ENCODE data around the gene ATCAY. TPM values are rescaled to one million over a fixed set of nuclear protein-coding genes. Genes with fewer than 3 reads are reported as not detected.

ATCAY gene
- total RNA-seq, 1 donor from 2014 or later, result not detected

DNA sequence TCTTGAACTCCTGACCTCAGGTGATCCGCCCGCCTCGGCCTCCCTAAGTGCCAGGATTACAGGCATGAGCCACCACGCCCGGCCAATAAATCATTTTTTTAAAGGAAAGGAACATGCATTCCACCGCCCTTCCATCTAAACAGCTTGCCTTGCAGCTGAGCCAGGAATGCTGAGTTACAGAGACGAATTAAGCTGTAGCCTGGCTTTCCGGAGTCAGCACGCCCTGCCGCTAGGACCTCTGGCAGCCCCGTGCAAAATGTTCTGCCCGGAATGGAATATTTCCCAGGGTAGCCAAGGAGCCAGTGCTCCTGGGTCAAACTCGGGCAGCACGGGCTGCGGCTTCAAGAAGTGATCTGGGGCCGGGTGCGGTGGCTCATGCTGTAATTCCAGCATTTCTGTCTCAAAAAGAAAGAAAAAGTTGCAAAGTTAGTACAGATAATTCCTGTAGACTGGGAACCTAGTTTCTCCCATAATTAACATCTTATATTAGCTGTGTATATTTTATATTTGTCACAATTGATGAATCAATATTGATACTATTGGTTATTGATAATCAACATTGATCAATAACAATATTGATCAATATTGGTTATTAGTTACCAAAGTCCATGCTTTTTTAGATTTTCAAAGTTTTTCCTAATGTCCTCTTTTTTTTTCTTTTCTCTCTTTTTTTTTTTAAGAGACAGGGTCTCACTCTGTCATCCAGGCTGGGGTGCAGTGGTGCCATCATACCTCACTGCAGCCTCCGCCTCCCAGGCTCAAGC is 19.2 kb downstream of the ATCAY start:
- H3K36me3 ChIP-seq, result no peaks in the 10 kb centered on the region
- DNase-seq (no peak), ATAC-seq (no peak)
- TF ChIP-seq, protein P1, sequence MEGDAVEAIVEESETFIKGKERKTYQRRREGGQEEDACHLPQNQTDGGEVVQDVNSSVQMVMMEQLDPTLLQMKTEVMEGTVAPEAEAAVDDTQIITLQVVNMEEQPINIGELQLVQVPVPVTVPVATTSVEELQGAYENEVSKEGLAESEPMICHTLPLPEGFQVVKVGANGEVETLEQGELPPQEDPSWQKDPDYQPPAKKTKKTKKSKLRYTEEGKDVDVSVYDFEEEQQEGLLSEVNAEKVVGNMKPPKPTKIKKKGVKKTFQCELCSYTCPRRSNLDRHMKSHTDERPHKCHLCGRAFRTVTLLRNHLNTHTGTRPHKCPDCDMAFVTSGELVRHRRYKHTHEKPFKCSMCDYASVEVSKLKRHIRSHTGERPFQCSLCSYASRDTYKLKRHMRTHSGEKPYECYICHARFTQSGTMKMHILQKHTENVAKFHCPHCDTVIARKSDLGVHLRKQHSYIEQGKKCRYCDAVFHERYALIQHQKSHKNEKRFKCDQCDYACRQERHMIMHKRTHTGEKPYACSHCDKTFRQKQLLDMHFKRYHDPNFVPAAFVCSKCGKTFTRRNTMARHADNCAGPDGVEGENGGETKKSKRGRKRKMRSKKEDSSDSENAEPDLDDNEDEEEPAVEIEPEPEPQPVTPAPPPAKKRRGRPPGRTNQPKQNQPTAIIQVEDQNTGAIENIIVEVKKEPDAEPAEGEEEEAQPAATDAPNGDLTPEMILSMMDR (IDR thresholded peaks at IDR 0.05), result no peak
- H3K9me3 ChIP-seq, result peaks cover 3% of the 10 kb centered on the region
- no peak overlapping the region for H3K27ac ChIP-seq
- intact Hi-C loops (cut with DNase I), result no loop called here
- H3K4me1 ChIP-seq, result no peaks in the 10 kb centered on the region
- H3K27me3 ChIP-seq, result no peaks in the 10 kb centered on the region
- no peak overlapping the region for H3K4me3 ChIP-seq

DNA sequence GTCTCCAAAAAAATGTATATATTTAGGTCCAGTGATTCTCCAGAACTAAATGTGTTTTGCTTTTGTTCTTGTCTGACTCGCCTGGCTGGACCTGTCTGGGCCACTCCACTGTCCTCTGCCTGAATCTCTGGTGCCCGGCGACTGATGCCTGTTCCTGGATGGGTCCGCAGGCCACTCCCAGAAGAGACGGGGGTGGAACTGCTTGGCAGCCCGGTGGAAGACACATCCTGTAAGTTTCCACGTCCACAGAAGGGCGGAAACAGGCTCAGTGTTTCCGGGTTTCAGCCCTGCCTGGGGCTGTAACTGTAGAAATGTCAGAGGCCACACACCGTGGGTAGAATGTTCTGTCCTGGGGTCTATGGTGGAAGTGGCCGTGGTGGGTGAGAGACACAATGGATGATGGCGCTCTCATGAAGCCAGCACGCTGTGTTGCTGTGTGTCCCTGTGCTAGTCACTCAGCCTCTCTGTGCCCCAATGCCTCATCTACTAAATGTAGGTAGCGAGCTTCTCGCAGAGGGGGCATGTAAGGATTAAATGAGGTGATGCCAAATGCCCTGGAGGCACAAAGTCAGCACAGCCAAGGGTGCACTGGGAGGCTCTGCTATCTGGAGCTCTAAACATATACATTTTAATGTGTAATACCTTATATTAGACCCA is 22.0 kb downstream of the ATCAY start:
- peaks cover 3% of the 10 kb centered on the region for H3K9me3 ChIP-seq
- no peak for ATAC-seq
- H3K4me3 ChIP-seq, result no peak overlapping the region
- H3K4me1 ChIP-seq, result no peaks in the 10 kb centered on the region
- DNase-seq, result no peak
- H3K27me3 ChIP-seq, result no peaks in the 10 kb centered on the region
- no peaks in the 10 kb centered on the region for H3K36me3 ChIP-seq
- intact Hi-C loops (cut with DNase I), result no loop called here
- TF ChIP-seq, protein P1 (IDR thresholded peaks at IDR 0.05), result no peak
- H3K27ac ChIP-seq, result no peak overlapping the region

DNA sequence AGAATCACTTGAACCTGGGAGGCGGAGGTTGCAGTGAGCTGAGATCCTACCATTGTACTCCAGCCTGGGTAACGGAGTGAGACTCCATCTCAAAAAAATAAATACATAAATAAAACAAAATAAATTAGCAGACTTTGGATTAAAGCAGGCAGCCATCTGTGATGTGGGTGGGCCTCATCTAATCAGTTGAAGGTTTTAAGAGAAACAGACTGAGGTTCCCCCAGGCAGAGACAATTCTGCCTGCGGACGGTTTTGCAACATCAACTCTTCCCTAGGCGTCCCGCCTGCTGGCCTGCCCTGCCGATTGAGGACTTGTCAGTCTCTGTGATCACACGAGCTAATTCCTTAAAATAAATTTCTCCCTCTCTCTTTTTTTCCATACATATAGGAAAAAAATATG is 23.7 kb downstream of the ATCAY start:
- Histone ChIP-seq H3K9me3 (no peaks in the 10 kb centered on the region), H3K4me3 (no peak overlapping the region), H3K27ac (no peak overlapping the region), H3K27me3 (no peaks in the 10 kb centered on the region), H3K4me1 (no peaks in the 10 kb centered on the region), H3K36me3 (no peaks in the 10 kb centered on the region)
- TF ChIP-seq, protein P1 (IDR thresholded peaks at IDR 0.05), result no peak
- no peak for DNase-seq
- no peak for ATAC-seq
- intact Hi-C loops (cut with DNase I), result no loop called here

DNA sequence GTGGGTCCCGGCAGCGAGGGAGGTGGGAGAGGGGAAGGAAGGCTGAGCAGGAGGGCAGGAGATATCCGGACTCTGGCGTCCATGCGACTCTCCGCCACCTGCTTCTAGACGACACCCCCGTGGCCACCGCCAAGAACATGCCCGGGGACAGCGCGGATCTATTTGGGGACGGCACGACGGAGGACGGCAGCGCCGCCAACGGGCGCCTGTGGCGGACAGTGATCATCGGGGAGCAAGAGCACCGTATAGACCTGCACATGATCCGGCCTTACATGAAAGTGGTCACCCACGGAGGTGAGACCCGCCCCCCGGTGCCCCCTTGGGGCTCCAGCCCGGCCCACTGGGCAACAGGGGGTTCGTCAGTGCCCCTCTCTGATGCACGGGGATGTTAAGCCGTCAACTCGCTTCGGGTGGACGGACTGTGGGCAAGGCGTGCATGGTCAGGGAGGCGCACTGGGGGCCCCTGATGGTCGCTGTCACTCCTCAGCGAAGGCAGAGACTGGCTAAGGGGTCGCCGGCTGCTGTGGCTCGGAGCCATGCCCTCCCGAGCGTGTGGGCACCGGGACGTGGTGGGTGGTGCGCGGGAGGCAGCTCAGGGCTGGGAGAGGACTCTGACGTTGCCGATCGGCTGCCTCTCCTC is 27.3 kb downstream of the ATCAY start:
- Histone ChIP-seq H3K27me3 (no peaks in the 10 kb centered on the region), H3K36me3 (no peaks in the 10 kb centered on the region), H3K9me3 (peaks cover 6% of the 10 kb centered on the region), H3K4me3 (no peak overlapping the region), H3K4me1 (no peaks in the 10 kb centered on the region), H3K27ac (no peak overlapping the region)
- ATAC-seq (no peak), DNase-seq (no peak)
- intact Hi-C loops (cut with DNase I), result no loop called here
- TF ChIP-seq, protein P1 (IDR thresholded peaks at IDR 0.05), result no peak

DNA sequence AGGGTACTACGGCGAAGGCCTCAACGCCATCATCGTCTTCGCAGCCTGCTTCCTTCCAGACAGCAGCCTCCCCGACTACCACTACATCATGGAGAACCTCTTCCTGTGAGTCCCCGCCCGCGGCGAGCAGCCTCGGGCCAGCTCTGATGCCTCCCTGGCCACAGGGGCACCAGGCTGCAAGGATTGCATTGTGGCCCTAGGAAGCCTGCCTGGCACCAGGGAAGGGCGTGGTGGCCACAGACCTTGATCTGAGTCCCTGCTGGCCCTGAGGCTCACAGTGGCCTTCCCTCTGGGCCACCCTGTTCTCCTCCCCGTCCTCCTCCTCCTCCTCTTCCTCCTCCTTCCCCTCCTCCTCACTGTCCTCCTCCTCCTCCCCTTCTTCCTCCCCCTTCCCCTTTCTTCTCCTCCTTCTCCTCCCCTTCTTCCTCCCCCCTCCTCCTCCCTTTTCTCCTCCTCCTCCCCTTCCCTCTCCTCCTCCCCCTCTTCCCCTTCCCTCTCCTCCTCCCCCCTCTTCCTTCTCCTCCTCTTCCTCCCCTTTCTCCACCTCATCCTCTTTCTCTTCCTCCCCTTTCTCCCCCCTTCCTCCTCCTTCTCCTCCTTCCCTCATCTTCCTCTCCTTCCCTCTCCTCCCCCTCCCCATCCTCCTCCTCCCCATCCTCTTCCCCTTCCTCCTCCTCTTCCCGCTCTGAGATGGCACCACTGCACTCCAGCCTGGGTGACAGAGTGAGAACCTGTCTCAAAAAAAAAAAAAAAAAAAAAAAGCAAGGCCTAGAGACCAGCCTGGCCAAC is 28.0 kb downstream of the ATCAY start:
- no peak for DNase-seq
- intact Hi-C loops (cut with DNase I), result no loop called here
- H3K36me3 ChIP-seq, result no peaks in the 10 kb centered on the region

More for the DNA sequence above, 28.0 kb downstream of the ATCAY start:
- Histone ChIP-seq H3K4me3 (no peak overlapping the region), H3K27ac (no peak overlapping the region), H3K4me1 (no peaks in the 10 kb centered on the region), H3K27me3 (no peaks in the 10 kb centered on the region), H3K9me3 (peaks cover 6% of the 10 kb centered on the region)
- no peak for ATAC-seq
- TF ChIP-seq, protein P1 (IDR thresholded peaks at IDR 0.05), result no peak

All from upper lobe of right lung (tissue), 1 donor.